Fibroblast of lung (primary cell): ENCODE results near the gene MMP11. TPM values are rescaled to one million over a fixed set of nuclear protein-coding genes. Genes with fewer than 3 reads are reported as not detected.

ENCODE experiments used
- DNase-seq, 2 donors: peaks; one replicate each; pipeline versions ENCODE4 v3.0.0 to v3.0.0-alpha.2; 2010; ENCODE audit warnings: low read depth in 2 of 2
- H2AFZ ChIP-seq: 2 replicates; pipeline ENCODE4 v1.5.1; 2012; ENCODE audit warnings: low read length, control low read depth, inconsistent platforms
- H3K27ac ChIP-seq: 2 replicates; pipeline ENCODE4 v1.5.1; 2011; ENCODE audit warnings: low read length, control low read depth; ENCODE audit not compliant: insufficient read depth
- H3K27me3 ChIP-seq: 2 replicates; pipeline ENCODE4 v1.5.1; 2011; ENCODE audit warnings: mild to moderate bottlenecking, low read length; ENCODE audit not compliant: control insufficient read depth, insufficient read depth
- H3K36me3 ChIP-seq: 2 replicates; pipeline ENCODE4 v1.5.1; 2011; ENCODE audit warnings: low read length; ENCODE audit not compliant: control insufficient read depth, insufficient read depth
- H3K4me1 ChIP-seq: 2 replicates; pipeline ENCODE4 v1.5.1; 2011; ENCODE audit warnings: low read length; ENCODE audit not compliant: control insufficient read depth, insufficient read depth; ENCODE audit errors: extremely low read depth
- H3K4me2 ChIP-seq: 2 replicates; pipeline ENCODE4 v1.5.1; 2011; ENCODE audit warnings: low read length, control low read depth; ENCODE audit not compliant: insufficient read depth; ENCODE audit errors: extremely low read depth
- H3K4me3 ChIP-seq, 4 experiments: fragments of 200-600 bp in 1 of 4; sonication (generic) in 1 of 4; replicated peaks in 1 of 4; 2 replicates each; pipeline ENCODE4 v1.5.1; 2011 to 2016; ENCODE audit warnings: low read length in 4 of 4, low read depth in 3 of 4, mild to moderate bottlenecking in 3 of 4, control low read depth in 2 of 4, inconsistent platforms in 1 of 4, mixed read lengths in 1 of 4; ENCODE audit not compliant: insufficient read depth in 1 of 4; ENCODE audit errors: control extremely low read depth in 1 of 4
- H3K79me2 ChIP-seq: 2 replicates; pipeline ENCODE4 v1.5.1; 2012; ENCODE audit warnings: mild to moderate bottlenecking, low read length, inconsistent platforms; ENCODE audit not compliant: control insufficient read depth, insufficient read depth
- H3K9ac ChIP-seq: 2 replicates; pipeline ENCODE4 v1.5.1; 2011; ENCODE audit warnings: mild to moderate bottlenecking, low read length, control low read depth; ENCODE audit not compliant: insufficient read depth
- H3K9me3 ChIP-seq: 2 replicates; pipeline ENCODE4 v1.5.1; 2012; ENCODE audit warnings: low read depth, low read length; ENCODE audit not compliant: control insufficient read depth, insufficient read depth
- H4K20me1 ChIP-seq: 2 replicates; pipeline ENCODE4 v1.5.1; 2011; ENCODE audit warnings: low read length; ENCODE audit not compliant: control insufficient read depth, insufficient read depth; ENCODE audit errors: extremely low read depth
- CTCF ChIP-seq, 2 donors: IDR thresholded peaks in 1 of 2; conservative IDR thresholded peaks in 1 of 2; 1 replicate in 1 of 2; 2 replicates in 1 of 2; pipeline ENCODE4 v1.5.1; 2011 to 2012; ENCODE audit warnings: low read length in 2 of 2, control low read depth in 1 of 2, inconsistent platforms in 1 of 2, low read depth in 1 of 2, mild to moderate bottlenecking in 1 of 2
- EZH2 ChIP-seq: IDR thresholded peaks from 2 replicates; pipeline ENCODE4 v1.5.1; 2012; ENCODE audit warnings: low read length, control low read depth, mild to moderate bottlenecking; ENCODE audit errors: missing control alignments
- polyA plus RNA-seq, 2 donors: library from polyadenylated mRNA; depleted of rRNA in 1 of 2; stranded (reverse) in 1 of 2; unstranded in 1 of 2; fragments of >200 nt; gene quantifications; 2 replicates each; pipeline ENCODE4 v1.2.1, GENCODE V29; 2011 to 2012; ENCODE audit warnings: missing spikeins in 1 of 2
- total RNA-seq: library from RNA; depleted of rRNA; stranded (reverse); fragments of >200 nt; gene quantifications from 2 replicates; pipeline ENCODE4 v1.2.1, GENCODE V29; 2014

MMP11 gene
- total and polyA plus RNA-seq, 2 donors (not counting 1 experiment from before 2014, with no cell fraction given), result 4.5 to 8.8 TPM

GRCh38 chr22:23752090-23752691 is 20.5 kb upstream of the MMP11 start:
- Histone ChIP-seq H4K20me1 (no peaks in the 10 kb centered on the region), H3K4me1 (no peaks in the 10 kb centered on the region), H3K9ac (no peak overlapping the region), H3K27ac (no peak overlapping the region), H3K79me2 (no peaks in the 10 kb centered on the region), H3K4me3 (no peak overlapping the region), H3K9me3 (no peaks in the 10 kb centered on the region), H3K36me3 (no peaks in the 10 kb centered on the region), H2AFZ (no peak overlapping the region), H3K27me3 (no peaks in the 10 kb centered on the region), H3K4me2 (no peak overlapping the region)
- TF ChIP-seq CTCF (conservative IDR thresholded peaks at IDR 0.05 in 1 of 2, IDR thresholded peaks at IDR 0.05 in 1 of 2; ENCODE audit: low read depth in 1 of 2, low read length in 2 of 2), result no peak
- TF ChIP-seq EZH2, result no peak
- DNase-seq, result no peak

- H3K36me3 ChIP-seq, result no peaks in the 10 kb centered on the region
- TF ChIP-seq EZH2 (no peak), CTCF (conservative IDR thresholded peaks at IDR 0.05 in 1 of 2, IDR thresholded peaks at IDR 0.05 in 1 of 2; ENCODE audit: low read depth in 1 of 2, low read length in 2 of 2) (no peak)
- no peak overlapping the region for H3K9ac ChIP-seq
- no peak overlapping the region for H2AFZ ChIP-seq
- H4K20me1 ChIP-seq, result no peaks in the 10 kb centered on the region
- H3K9me3 ChIP-seq, result no peaks in the 10 kb centered on the region
- H3K4me1 ChIP-seq, result no peaks in the 10 kb centered on the region
- H3K27me3 ChIP-seq, result no peaks in the 10 kb centered on the region
- DNase-seq, result no peak
- H3K79me2 ChIP-seq, result no peaks in the 10 kb centered on the region
- H3K4me2 ChIP-seq, result no peak overlapping the region
- no peak overlapping the region for H3K27ac ChIP-seq
- H3K4me3 ChIP-seq, result no peak overlapping the region
These were observed 19.9 kb upstream of the MMP11 start for GRCh38 chr22:23752750-23753149.

- no peak overlapping the region for H3K27ac ChIP-seq
These were observed 19.3 kb upstream of the MMP11 start for GRCh38 chr22:23753385-23753784.

More at GRCh38 chr22:23753385-23753784, 19.3 kb upstream of the MMP11 start:
- Histone ChIP-seq H2AFZ (no peak overlapping the region), H4K20me1 (no peaks in the 10 kb centered on the region), H3K4me2 (no peak overlapping the region), H3K79me2 (no peaks in the 10 kb centered on the region), H3K36me3 (no peaks in the 10 kb centered on the region), H3K27me3 (no peaks in the 10 kb centered on the region), H3K9ac (no peak overlapping the region), H3K4me3 (no peak overlapping the region), H3K4me1 (no peaks in the 10 kb centered on the region), H3K9me3 (no peaks in the 10 kb centered on the region)
- no peak for DNase-seq
- TF ChIP-seq EZH2 (no peak), CTCF (conservative IDR thresholded peaks at IDR 0.05 in 1 of 2, IDR thresholded peaks at IDR 0.05 in 1 of 2; ENCODE audit: low read depth in 1 of 2, low read length in 2 of 2) (no peak)
